GM19455 (cell line): ENCODE data around the gene SCN11A.

Source experiments
- ATAC-seq: cut with Tn5 transposase; IDR thresholded peaks from one replicate; pipeline ENCODE4 v1.9.1; 2021; ENCODE audit not compliant: unreplicated experiment

The SCN11A gene

GRCh38 chr3:39051649-39052561 is at the start of gene SCN11A, which contains the start of gene WDR48:
TSS of gene SCN11A (minus strand) at chr3:39051944. CDS start at chr3:38950362, 101,582 bp downstream.
TSS of gene WDR48 (plus strand) at chr3:39052016. CDS start at chr3:39052026, 10 bp downstream.
- ATAC-seq: peak; percentile 99

GRCh38 chr3:39101022-39101689 is 49.4 kb upstream of the SCN11A start:
- peak; percentile 64 for ATAC-seq

DNA sequence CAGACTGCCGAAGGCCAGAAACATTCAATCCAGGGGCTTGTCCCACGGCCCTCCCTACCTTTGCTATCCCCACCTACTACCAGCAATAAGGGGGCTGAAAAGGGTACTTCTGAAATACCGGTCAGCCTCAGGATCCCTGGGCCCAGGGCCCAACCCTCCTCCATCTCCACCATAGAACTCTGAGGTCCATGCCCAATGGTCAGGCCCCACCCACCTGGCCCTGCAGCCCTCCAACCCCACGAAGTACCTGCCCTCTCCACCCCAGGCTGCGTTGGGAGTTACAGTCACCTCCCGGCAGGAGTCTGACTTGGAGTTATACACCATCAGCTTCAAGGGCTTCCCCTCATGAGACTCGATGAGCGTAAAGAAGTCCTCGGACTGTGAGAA is 48.7 kb upstream of the SCN11A start:
- ATAC-seq: no peak

- ATAC-seq: no peak
These were observed 48.2 kb upstream of the SCN11A start for GRCh38 chr3:39099738-39100499.

DNA sequence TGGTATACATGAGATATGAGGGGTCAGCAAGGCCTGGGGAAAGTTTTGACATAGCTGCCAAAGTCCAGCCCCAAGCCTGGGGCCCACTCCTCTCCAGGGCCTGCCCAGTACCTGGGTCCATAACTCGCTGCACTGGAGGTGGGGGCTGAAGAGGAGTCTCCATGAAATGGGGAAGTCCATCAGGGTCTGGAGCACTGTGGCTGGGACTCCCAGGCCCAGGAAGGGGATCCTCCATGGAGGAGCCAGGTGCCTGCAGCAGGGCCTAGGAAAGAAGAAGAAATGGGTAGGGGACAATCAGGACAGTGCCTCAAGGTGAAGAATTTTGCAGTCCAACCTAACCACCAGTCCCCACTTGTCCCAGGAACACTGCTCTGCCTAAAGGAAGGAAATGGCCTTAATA is 47.5 kb upstream of the SCN11A start:
- no peak for ATAC-seq

DNA sequence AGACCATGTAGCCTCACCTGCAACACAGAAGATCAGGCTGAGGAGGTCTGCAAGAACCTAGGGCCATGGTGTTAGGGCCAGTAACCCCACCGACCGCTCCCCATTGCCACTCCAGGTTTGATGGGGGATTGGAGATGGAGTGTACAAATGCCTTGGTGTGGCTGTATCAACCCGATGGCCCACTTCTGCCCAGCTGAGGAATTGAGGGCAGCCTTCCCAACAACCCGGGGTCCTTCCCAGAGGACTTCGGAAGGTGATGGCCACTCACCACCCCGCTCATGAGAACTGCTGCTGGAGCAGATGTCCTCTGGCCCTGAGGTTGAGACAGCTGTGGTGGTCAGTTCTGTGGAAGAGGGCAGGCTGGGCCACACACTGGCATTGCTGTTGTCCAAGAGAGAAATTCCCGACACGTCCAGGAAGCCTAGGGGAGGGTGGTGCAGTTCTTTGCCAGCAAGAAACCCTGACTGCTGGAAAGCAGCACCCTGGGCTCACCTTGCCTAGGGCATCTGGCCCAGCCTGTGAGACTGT is 46.8 kb upstream of the SCN11A start:
- ATAC-seq: no peak

DNA sequence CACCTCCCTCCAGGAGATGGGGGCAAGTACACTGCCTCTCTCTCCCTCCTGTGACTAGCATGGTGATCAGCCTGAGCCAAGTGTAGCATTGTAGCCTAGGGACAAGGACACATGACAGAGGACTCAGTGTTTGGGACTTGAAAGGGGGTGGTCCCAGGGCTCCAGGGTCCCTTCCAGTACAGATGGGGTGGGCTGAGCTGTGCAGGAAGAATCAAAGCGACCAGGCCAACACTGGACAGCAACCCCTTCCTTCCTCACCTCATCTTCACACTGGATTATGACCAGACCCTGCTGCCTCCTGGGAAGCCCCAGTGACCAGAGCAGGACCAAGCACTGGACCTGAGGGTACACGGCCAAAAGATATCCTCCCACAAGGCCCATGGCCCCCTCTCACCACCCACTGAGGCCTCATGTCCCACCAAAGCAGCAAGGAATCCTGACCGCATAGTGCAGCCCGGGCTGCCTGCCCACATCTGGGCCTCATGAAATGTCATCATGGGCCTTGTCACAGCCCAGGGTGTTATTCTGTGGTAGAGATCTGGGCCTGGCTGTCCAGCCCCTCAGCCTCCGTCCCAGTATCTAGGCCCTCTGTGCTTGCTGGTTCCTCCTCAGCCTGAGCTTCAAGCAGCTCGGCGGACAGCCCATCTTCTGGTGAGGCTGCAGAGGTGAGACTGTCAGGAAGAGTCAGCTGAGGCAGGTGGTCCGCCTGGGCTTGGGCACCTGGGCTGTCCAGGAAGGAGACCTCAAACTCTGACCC is 46.1 kb upstream of the SCN11A start:
- ATAC-seq: no peak

- ATAC-seq: no peak
These were observed 45.0 kb upstream of the SCN11A start for GRCh38 chr3:39096775-39097174.

- no peak for ATAC-seq
These were observed 44.0 kb upstream of the SCN11A start for GRCh38 chr3:39095778-39096177.

DNA sequence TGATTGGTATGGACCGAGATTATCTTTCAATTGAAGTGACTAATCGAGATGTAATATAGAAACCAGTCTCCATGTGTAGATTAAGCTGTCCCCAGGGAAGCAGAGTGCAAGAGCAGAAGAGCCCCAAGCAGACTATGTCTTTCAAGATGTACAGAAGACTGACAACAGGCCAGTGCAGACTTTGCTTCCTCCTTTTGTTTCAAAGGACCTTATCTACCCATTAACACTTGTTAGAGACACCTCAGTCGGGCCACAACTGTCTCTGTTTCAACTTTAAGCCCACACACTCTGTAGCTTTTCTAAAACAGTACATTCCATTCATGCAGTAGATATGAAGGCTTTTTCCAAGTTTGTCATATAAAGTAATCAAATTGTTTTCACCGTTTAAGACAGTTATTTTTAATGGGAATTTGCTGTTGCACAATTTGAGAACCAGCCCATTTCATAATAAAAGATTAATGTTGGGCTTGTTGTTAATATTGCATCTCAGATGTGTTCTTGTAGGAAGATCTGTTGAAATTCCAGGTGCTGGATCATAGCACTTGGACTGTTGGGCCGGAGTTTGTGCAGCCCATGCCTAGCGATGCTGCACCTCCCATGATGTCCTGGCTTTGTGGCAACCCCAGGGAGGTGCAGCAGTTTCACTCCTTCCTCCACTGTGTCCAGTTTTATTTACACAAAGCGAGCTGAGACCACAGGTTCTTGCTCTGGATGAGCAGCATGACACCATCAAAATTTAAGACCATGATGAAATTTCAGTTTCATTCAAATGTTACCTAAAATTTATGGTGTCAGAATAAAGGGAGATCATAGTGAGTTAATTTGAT is 43.3 kb upstream of the SCN11A start:
- ATAC-seq: no peak

DNA sequence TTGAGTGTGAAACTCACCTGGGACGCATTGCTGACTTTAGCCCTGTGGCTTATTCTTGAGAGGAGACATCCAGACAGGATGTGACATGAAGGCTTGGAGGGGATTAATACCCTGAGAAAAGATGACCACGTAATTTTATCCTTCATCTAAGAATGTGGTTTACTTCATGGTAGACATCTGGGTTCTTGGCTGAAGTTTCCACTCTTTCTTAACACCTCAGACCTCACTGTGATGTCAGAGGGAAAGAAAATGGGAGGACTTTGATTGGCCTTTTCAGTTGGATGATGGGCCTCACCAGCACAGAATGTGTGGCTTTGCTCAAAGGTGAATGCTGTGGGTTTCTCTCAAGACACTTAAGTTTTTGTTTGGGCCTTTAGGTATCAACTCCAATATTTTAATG is 39.2 kb upstream of the SCN11A start:
- ATAC-seq: no peak

GRCh38 chr3:39088889-39089288 is 37.1 kb upstream of the SCN11A start:
- no peak for ATAC-seq

DNA sequence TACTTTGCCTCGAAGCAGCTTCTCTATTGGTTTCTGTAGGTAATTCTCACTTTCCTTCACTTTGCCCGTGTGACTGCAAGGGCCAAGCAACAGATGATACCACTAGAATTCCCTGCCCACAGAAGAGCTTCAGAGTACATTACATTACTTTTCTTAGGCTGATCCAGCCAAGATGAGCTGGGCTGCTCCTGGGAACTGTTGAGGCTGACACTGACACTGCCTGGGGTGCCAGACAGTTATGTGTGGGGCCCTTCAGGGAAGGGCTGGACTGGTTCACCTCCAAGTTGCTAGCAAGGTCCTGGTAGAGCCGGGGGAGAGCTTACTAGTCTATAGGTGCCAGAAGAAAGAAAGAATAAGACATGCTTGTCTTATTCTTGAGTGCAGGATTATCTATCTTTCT is 36.7 kb upstream of the SCN11A start:
- no peak for ATAC-seq

- ATAC-seq: no peak
These were observed 34.4 kb upstream of the SCN11A start for GRCh38 chr3:39086144-39086543.

DNA sequence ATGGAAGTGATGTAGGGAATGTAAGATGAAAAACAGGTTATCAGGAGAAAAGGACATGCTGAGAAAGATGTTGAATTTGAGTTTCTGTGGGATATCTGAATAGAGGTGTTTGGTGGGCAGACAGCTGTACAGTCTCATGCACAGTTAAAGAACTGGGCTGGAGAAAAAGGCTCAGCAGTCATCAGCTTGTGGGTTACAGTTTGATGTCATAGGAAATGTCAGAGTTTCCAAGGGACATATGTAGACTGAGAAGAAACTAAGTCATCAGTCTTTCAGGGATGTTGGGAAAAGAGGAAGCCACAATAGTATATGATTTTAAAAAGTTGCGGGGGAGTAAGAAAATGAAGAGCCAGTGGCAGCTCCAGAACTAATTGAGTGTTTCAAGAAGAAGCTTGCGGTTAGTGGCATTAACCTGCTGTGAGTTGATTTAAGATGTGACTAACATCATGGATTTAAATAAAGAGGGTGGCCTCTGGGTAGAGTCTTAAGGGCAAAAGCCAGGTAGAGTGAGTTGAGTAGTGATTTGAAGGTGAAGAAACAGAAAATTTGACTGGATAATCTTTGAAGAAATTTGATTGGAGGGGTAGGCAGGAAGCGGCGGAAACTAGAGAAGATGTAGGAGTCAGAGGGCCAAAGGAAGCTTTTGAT is 31.0 kb upstream of the SCN11A start:
- no peak for ATAC-seq

GRCh38 chr3:39080026-39080425 is 28.3 kb upstream of the SCN11A start:
- no peak for ATAC-seq

- ATAC-seq: no peak
These were observed 27.8 kb upstream of the SCN11A start for GRCh38 chr3:39079530-39079929.

GRCh38 chr3:39075910-39076309 is 24.2 kb upstream of the SCN11A start:
- no peak for ATAC-seq

DNA sequence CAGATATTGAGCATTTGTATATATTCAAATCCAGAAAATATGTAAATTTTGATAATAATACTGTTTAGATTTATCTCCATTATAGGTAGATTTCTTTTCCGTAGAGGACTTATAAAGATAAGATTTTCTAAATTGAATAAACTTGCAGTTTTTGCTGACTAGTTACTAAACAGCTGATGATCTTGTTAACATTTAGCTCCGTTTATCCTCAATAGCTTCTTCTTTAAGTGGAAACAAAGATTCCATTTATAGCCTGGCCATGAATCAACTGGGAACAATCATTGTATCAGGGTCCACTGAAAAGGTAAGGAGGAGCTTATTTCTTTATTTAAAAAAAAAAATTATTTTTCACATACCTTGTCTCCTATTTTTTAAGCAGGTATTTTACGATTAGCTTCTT is 16.8 kb upstream of the SCN11A start:
- no peak for ATAC-seq
